ENCODE data around the gene SLC1A2. TPM values are rescaled to one million over a fixed set of nuclear protein-coding genes. Genes with fewer than 3 reads are reported as not detected.

SLC1A2 gene
- total and polyA plus RNA-seq, 2 of the 4 experiments (the other 2 are of a cell fraction): 0.15 to 0.54 TPM

DNA sequence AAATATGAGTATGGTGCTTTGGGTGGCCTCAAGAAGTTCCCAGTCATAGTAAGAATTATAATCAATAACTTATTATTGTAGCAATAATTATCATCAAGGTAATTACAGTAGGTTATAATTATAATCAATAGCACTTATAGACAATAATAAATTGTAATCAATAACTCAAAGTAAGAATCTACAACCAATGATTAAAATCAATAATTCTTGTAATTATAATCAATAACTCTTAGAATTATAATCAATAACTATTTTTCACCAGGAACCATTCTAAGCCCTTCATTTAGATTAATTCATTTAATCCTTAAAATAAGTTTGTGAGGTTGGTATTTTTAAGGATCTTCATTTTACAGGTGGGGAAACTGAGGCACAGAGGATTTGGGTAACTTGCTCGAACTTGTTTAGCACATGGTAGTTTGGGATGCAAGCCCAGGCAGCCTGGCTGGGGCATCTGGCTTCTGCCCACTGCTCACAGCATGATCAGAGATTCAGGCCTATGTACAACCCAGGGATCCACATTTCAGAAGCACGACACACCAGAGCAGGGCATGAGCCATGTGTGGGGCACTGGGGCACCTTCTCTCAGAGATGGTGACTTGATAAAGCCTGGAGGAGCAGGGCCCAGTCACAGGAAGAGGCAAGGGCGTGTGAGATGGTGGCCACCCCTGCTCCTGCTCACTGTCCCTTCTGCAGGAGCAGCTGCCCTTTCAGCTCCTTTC lies 46.6 kb downstream of the SLC1A2 start:
- H3K4me3 ChIP-seq (ENCODE audit: insufficient read depth, low read depth, low read length): no peak overlapping the region
- ChIA-PET CTCF (no interaction called here), POLR2A (ENCODE audit: unreplicated experiment) (no interaction called here)
- H2BK5ac ChIP-seq (ENCODE audit: low read depth, low read length, poor library complexity, severe bottlenecking): no peak overlapping the region
- H3K9ac ChIP-seq (ENCODE audit: low read depth, low read length): no peak overlapping the region
- no peaks in the 10 kb centered on the region for H3K36me3 ChIP-seq (ENCODE audit: control insufficient read depth, insufficient read depth, low read length)
- 0 out of 2 replicates have a peak overlapping the region, but pooled peaks have one; percentile 18 for H3K4ac ChIP-seq (ENCODE audit: low read depth, low read length)
- H2BK20ac ChIP-seq (ENCODE audit: low read depth, low read length): no peak overlapping the region
- no peak overlapping the region for H3K27ac ChIP-seq (ENCODE audit: insufficient read depth, low read length)
- H2AFZ ChIP-seq (replicated peaks; ENCODE audit: low read length, poor library complexity): no peak overlapping the region
- no peak for TF ChIP-seq MXI1 (IDR thresholded peaks at IDR 0.05; ENCODE audit: borderline replicate concordance, low read depth, low read length)
- TF ChIP-seq RFX5 (IDR thresholded peaks at IDR 0.05; ENCODE audit: low read depth, low read length): no peak
- H3K9me1 ChIP-seq (ENCODE audit: insufficient read depth, low read length): peaks cover 4% of the 10 kb centered on the region; the same call in 1 of the 2 replicates
- H3K18ac ChIP-seq (ENCODE audit: low read depth, low read length): no peak overlapping the region
- WGBS, 2 experiments (ENCODE audit: extremely low coverage in 2 of 2, insufficient read length in 1 of 2): 63% methylated on average over 1 of the region's 3 CpGs; no CpG with 5 or more reads in 1 of the 2 experiments
- no peak overlapping the region for H3K56ac ChIP-seq (ENCODE audit: extremely low read depth, insufficient read depth, low read length)
- no peak overlapping the region for H3K14ac ChIP-seq (replicated peaks; ENCODE audit: low read depth, low read length)
- no TSS peak for BruUV-seq (replicated peaks)
- in situ Hi-C loops (cut with MboI; ENCODE audit: low sequenced_read_pairs) (loop anchor here (10.0 kb wide), 1 partner anchor 378 kb away; no protein-coding TSS in a partner anchor), dilution Hi-C loops (cut with HindIII; ENCODE audit: low sequenced_read_pairs, unreplicated experiment) (no loop called here), intact Hi-C loops (cut with micrococcal nuclease) (no loop called here)
- H3K23ac ChIP-seq (ENCODE audit: low read depth, low read length): no peak overlapping the region
- H2BK120ac ChIP-seq (ENCODE audit: low read depth, low read length): peak overlapping the region; percentile 6; the same call in 1 of the 2 replicates
- no peak overlapping the region for H3K4me2 ChIP-seq (ENCODE audit: low read depth, low read length)
- H2BK15ac ChIP-seq (ENCODE audit: low read depth, low read length): no peak overlapping the region
- H4K91ac ChIP-seq (ENCODE audit: insufficient read depth, low read depth, low read length): no peak overlapping the region; the same call in 1 of the 2 replicates
- 0 out of 2 replicates have a peak overlapping the region, but pooled peaks have one; percentile 62 for H2AK5ac ChIP-seq (ENCODE audit: low read depth, low read length)
- no peak for DNase-seq
- ATAC-seq (ENCODE audit: low read depth): no peak
- no peaks in the 10 kb centered on the region for H3K79me1 ChIP-seq (ENCODE audit: low read depth in 1 of 2, low read length in 2 of 2)
- H4K20me1 ChIP-seq (ENCODE audit: insufficient read depth, low read length): no peaks in the 10 kb centered on the region
- H3K4me1 ChIP-seq (ENCODE audit: control insufficient read depth, insufficient read depth, low read length): no peaks in the 10 kb centered on the region
- peak overlapping the region; percentile 68 for H2AK9ac ChIP-seq (replicated peaks; ENCODE audit: low read depth, low read length, poor library complexity)
- no peak overlapping the region for H4K8ac ChIP-seq (ENCODE audit: low read depth in 2 of 2, low read length in 2 of 2)
- H3K27me3 ChIP-seq (ENCODE audit: control insufficient read depth, insufficient read depth, low read length): no peaks in the 10 kb centered on the region
- no peak overlapping the region for H4K5ac ChIP-seq (ENCODE audit: low read depth, low read length)
- no peaks in the 10 kb centered on the region for H3K9me3 ChIP-seq (ENCODE audit: control insufficient read depth, insufficient read depth, low read length)

Data from IMR-90 (cell line).